Activated T-cell treated with anti-CD3 and anti-CD28 coated beads, Interleukin-2, amount 50 U/mL, for 24 hours (primary cell): ENCODE data around the gene PLEKHN1.

ENCODE experiments used
- DNase-seq: peaks from one replicate; pipeline ENCODE4 v3.0.0-alpha.2; 2020
- H3K27ac Mint-ChIP-seq: 2 replicates; pipeline ENCODE4 v1.8.0; 2020; ENCODE audit warnings: mild to moderate bottlenecking, mixed read lengths
- H3K27me3 Mint-ChIP-seq: 2 replicates; pipeline ENCODE4 v1.8.0; 2020; ENCODE audit warnings: mixed read lengths
- H3K36me3 Mint-ChIP-seq: 2 replicates; pipeline ENCODE4 v1.8.0; 2020; ENCODE audit warnings: low read depth, mixed read lengths
- H3K4me1 Mint-ChIP-seq: 2 replicates; pipeline ENCODE4 v1.8.0; 2020; ENCODE audit warnings: low read depth, mixed read lengths
- H3K4me3 Mint-ChIP-seq: 2 replicates; pipeline ENCODE4 v1.8.0; 2020; ENCODE audit warnings: mild to moderate bottlenecking, moderate library complexity, mixed read lengths
- H3K9me3 Mint-ChIP-seq: 2 replicates; pipeline ENCODE4 v1.8.0; 2020; ENCODE audit warnings: mixed read lengths

PLEKHN1 gene

DNA sequence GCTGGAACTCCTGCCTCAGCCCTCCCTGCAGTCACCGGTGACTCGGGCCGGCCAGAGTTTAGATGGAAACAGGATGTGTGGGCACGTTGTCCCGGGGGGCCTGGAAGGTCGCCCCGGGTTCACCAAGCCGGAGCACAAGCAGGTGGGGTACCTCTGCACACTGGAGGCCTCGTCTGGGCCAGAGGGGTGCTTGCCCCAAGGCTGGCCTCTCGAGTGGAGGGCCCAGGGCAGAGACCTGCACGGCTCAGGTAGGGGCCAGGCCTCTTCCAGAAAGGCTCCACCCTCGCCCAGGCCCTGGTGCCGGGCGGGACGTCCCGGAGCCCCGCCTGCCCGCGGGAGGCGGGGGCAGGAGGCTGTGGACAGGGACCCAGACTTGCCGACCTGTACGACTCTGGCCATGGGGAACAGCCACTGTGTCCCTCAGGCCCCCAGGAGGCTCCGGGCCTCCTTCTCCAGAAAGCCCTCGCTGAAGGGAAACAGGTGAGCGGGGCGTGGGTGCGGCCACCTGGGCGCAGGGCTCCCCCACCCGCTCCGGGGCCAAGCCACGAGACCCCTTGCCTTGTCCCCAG lies at the start of gene PLEKHN1:
PLEKHN1 (plus strand) TSS at position 348 of the 569 bp plus-strand sequence; CDS start at position 398, 50 bp downstream.
- peak within 1 kb of the TSS; percentile 78 for H3K4me3 Mint-ChIP-seq
- H3K9me3 Mint-ChIP-seq, result peaks cover 3% of the 10 kb centered on the region
- H3K36me3 Mint-ChIP-seq, result peaks cover 25% of the 10 kb centered on the region
- peak within 1 kb of the TSS; percentile 86 for H3K27ac Mint-ChIP-seq
- peaks cover 16% of the 10 kb centered on the region for H3K27me3 Mint-ChIP-seq
- H3K4me1 Mint-ChIP-seq, result peaks cover 23% of the 10 kb centered on the region
- DNase-seq, result peak; percentile 67

DNA sequence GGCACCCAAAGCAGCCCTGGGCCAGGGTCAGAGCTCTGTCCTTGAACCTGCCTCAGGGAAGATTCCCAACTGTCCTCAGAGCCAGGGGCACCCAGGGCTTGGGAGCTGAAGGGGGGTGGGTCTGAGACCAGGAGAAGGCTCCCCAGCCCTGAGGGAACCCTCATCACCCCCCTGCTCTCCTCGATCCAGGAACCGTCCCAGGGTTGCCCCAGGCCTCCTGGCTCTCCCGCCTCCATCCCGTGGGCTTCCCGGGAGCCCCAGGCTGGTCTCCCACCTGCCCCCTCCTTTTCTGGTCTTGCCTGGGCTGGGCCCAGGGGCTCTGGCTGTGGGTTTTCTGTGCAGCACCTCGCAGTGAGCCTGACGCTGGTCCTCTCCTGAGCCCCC lies 49.2 kb upstream of the PLEKHN1 start:
- H3K4me3 Mint-ChIP-seq, result no peak overlapping the region
- H3K4me1 Mint-ChIP-seq, result peaks cover 11% of the 10 kb centered on the region
- no peak for DNase-seq
- H3K9me3 Mint-ChIP-seq, result no peaks in the 10 kb centered on the region
- H3K27ac Mint-ChIP-seq, result no peak overlapping the region
- no peaks in the 10 kb centered on the region for H3K36me3 Mint-ChIP-seq
- peaks cover 71% of the 10 kb centered on the region for H3K27me3 Mint-ChIP-seq

DNA sequence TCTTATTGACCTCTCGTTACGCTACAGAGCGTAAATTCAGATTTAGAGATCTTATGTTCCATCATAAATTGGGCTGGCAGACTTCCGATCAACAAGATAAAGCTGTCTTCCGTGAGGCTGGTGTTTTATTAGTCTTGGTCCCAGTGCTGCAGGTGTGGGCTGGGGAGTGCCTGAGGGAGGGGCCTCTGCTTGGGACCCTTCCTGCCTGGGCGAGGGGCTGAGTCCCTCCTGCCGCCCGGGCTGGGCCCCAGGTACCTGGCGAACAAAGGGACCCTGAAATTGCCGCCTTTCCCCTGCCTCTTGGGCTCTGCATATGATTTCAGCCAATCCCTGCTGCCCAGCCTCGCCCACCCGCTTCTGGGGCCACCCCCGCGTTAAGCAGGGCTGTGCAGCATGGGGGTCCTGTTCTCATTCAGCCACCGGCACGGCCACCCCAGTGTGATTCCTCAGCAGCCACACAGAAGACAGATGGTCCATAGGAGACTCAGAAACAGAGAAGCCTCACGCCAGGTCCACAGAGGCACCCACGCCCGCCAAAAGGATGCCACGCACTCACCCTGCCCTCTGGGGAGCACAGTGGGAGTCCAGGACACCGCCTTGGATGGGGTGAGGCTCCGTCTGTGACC lies 48.7 kb upstream of the PLEKHN1 start:
- H3K4me3 Mint-ChIP-seq, result no peak overlapping the region
- peaks cover 11% of the 10 kb centered on the region for H3K4me1 Mint-ChIP-seq
- H3K27ac Mint-ChIP-seq, result no peak overlapping the region
- peaks cover 71% of the 10 kb centered on the region for H3K27me3 Mint-ChIP-seq
- H3K9me3 Mint-ChIP-seq, result no peaks in the 10 kb centered on the region
- no peaks in the 10 kb centered on the region for H3K36me3 Mint-ChIP-seq
- no peak for DNase-seq

- no peak for DNase-seq
- Mint-ChIP-seq H3K9me3 (no peaks in the 10 kb centered on the region), H3K27ac (no peak overlapping the region), H3K4me1 (peaks cover 16% of the 10 kb centered on the region), H3K4me3 (no peak overlapping the region), H3K36me3 (no peaks in the 10 kb centered on the region), H3K27me3 (peaks cover 72% of the 10 kb centered on the region)
Measured at GRCh38 chr1:918353-918752, 47.9 kb upstream of the PLEKHN1 start.

- Mint-ChIP-seq H3K4me1 (peaks cover 17% of the 10 kb centered on the region), H3K27ac (no peak overlapping the region), H3K4me3 (no peak overlapping the region), H3K9me3 (no peaks in the 10 kb centered on the region), H3K27me3 (peaks cover 71% of the 10 kb centered on the region), H3K36me3 (no peaks in the 10 kb centered on the region)
- DNase-seq, result no peak
Measured at GRCh38 chr1:918843-919242, 47.4 kb upstream of the PLEKHN1 start.

DNA sequence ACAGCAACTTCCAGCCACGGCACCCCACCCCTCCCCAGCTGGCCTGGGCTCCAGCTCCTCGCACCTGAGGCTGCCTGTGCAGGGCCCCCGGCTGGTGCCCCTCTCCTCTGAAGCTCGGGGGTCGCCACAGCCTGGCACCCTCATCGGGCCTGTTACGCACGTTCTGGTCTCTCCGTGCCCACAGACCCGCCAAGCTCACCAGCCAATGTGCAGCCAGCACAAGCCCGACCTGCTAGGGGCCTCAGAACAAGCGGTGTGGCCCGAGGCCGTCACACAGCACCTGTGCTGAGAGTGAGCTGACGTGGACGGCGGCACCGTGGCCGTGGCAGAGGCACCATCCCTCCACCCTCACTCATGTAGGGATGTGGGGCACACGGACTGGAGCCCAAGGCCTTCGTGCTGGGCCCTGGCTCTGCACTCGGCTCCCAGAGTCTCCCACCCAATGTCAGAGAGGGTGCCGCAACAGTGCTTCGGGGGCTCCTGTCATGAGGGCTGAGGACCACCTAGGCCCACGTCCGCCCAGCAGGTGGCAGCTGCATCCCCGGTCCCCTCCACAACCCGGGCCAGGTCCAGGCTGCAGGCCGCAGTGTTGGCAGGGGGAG lies 46.9 kb upstream of the PLEKHN1 start:
- Mint-ChIP-seq H3K27me3 (peaks cover 65% of the 10 kb centered on the region), H3K4me3 (no peak overlapping the region), H3K9me3 (no peaks in the 10 kb centered on the region), H3K4me1 (peaks cover 17% of the 10 kb centered on the region), H3K36me3 (no peaks in the 10 kb centered on the region), H3K27ac (no peak overlapping the region)
- DNase-seq, result no peak

DNA sequence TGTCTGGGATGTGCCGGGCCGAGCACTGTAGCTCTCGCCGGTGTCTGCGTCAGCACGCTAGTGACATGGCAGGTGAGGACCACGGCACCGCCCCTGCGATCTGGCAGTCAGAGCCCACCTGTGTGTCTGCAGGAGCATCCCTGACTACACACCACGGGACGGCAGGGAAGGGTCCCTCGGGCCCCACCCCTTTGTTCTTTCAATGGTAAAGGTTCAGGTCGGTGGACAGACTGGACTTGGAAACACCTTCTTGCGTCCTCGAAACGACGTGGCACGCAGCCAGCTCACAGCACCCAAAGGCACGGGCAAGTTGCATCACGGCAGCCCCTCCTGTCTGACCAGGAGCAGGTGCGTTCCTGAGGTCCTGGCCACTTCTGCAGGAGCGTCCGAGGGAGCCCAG lies 46.3 kb upstream of the PLEKHN1 start:
- no peak for DNase-seq
- no peak overlapping the region for H3K27ac Mint-ChIP-seq
- H3K4me3 Mint-ChIP-seq, result no peak overlapping the region
- peaks cover 64% of the 10 kb centered on the region for H3K27me3 Mint-ChIP-seq
- H3K9me3 Mint-ChIP-seq, result no peaks in the 10 kb centered on the region
- no peaks in the 10 kb centered on the region for H3K36me3 Mint-ChIP-seq
- H3K4me1 Mint-ChIP-seq, result peaks cover 17% of the 10 kb centered on the region

GRCh38 chr1:920521-920920 lies 45.8 kb upstream of the PLEKHN1 start:
- H3K36me3 Mint-ChIP-seq, result no peaks in the 10 kb centered on the region
- H3K27me3 Mint-ChIP-seq, result peaks cover 59% of the 10 kb centered on the region
- no peak overlapping the region for H3K4me3 Mint-ChIP-seq
- no peak for DNase-seq
- peaks cover 17% of the 10 kb centered on the region for H3K4me1 Mint-ChIP-seq
- no peaks in the 10 kb centered on the region for H3K9me3 Mint-ChIP-seq
- H3K27ac Mint-ChIP-seq, result no peak overlapping the region

DNA sequence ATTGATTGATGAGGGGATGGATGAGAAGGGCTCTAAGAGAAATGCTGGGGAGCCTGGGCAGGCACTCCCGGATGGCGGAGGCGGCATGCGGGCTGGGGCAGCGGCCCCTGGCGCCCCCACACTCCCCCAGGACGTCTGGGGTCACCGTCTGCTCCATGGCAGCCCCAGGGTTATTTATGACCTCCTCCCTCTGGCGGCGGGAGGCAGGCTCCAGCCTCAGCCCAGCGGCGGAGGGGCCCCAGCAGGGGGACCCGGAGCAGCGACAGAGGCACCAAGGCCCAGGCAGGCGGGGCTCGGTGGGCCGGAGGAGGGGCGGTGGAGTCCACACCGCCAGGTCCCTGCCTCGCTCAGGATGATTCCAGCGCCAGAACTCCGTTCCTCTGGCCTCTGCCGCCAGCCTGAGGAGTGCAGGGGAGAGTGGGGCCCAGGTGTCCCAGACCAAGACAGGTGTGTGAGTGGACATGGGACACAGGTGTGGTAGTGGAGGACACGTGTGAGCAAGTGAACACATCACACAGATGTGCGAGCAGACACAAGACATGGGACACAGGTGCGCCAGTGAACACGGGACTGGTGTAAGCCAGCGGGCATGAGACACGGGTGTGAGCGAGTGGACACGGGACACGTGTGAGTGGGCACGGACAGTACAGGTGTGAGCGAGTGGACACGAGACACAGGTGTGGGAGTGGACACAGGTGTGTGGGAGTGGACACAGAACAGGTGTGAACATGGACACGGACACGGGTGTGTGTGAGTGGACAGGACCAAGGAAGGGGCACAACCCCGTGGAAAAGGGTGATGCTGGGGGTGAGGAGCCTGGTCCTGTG lies 45.1 kb upstream of the PLEKHN1 start:
- Mint-ChIP-seq H3K4me3 (no peak overlapping the region), H3K27ac (no peak overlapping the region), H3K36me3 (no peaks in the 10 kb centered on the region), H3K27me3 (peaks cover 64% of the 10 kb centered on the region), H3K4me1 (peaks cover 20% of the 10 kb centered on the region), H3K9me3 (no peaks in the 10 kb centered on the region)
- DNase-seq, result peak; percentile 59

GRCh38 chr1:923131-923990 lies 42.9 kb upstream of the PLEKHN1 start, which contains the start of gene SAMD11:
Gene SAMD11 (plus strand): TSS chr1:923923. CDS start chr1:924432, 509 bp downstream.
- Mint-ChIP-seq H3K4me1 (peaks cover 20% of the 10 kb centered on the region), H3K4me3 (peak within 1 kb of the TSS; percentile 75), H3K36me3 (no peaks in the 10 kb centered on the region), H3K27ac (peak within 1 kb of the TSS; percentile 67), H3K9me3 (no peaks in the 10 kb centered on the region), H3K27me3 (peaks cover 72% of the 10 kb centered on the region)
- peak; percentile 76 for DNase-seq

DNA sequence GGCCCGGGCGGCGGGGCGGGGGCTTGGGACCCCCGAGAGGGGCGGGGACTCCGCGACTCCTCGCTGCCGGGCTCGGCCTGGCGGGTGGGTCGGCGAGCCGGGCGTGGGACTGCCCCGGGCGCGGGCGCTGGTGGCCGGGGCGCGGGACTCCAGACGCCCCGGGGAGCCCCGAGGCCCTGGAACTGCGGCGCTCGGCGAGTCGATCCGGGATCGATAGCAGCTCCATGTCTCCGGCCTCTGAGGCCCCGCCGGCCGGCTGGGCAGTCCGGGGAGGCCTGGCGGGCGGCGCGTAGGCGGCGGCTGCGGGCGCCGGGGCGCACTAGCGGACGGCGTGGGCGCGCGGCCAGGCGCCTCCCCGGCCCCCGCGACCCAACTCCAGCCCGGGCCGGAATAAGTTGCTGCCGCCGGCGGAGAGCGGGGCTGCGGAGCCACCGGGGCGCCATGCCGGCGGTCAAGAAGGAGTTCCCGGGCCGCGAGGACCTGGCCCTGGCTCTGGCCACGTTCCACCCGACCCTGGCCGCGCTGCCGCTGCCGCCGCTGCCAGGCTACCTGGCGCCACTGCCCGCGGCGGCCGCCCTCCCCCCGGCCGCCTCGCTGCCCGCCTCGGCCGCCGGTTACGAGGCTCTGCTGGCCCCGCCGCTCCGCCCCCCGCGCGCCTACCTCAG lies 42.2 kb upstream of the PLEKHN1 start:
- H3K27ac Mint-ChIP-seq, result no peak overlapping the region
- peaks cover 20% of the 10 kb centered on the region for H3K4me1 Mint-ChIP-seq
- H3K4me3 Mint-ChIP-seq, result no peak overlapping the region
- no peaks in the 10 kb centered on the region for H3K36me3 Mint-ChIP-seq
- DNase-seq, result no peak
- H3K9me3 Mint-ChIP-seq, result no peaks in the 10 kb centered on the region
- H3K27me3 Mint-ChIP-seq, result peaks cover 69% of the 10 kb centered on the region

GRCh38 chr1:924656-925560 lies 41.4 kb upstream of the PLEKHN1 start:
- Mint-ChIP-seq H3K27ac (no peak overlapping the region), H3K36me3 (no peaks in the 10 kb centered on the region), H3K9me3 (no peaks in the 10 kb centered on the region), H3K4me3 (peak overlapping the region; percentile 27), H3K27me3 (peaks cover 68% of the 10 kb centered on the region), H3K4me1 (peaks cover 20% of the 10 kb centered on the region)
- DNase-seq, result no peak
